SK-N-SH treated with all-trans-retinoic acid at 6 μM for 48 hours (cell line): ENCODE results near the gene CHCHD6.

Experiments used
- BACH2 ChIP-seq: fragments of 250-450 bp; sonication (Bioruptor Pico); IDR thresholded peaks from 2 replicates; pipeline ENCODE4 v1.9.0; 2021; ENCODE audit warnings: mild to moderate bottlenecking, borderline replicate concordance
- CREB5 ChIP-seq: fragments of 250-450 bp; sonication (Bioruptor Pico); IDR thresholded peaks from 2 replicates; pipeline ENCODE4 v1.5.1; 2020; ENCODE audit warnings: low read depth, mild to moderate bottlenecking, moderate library complexity
- CSDC2 ChIP-seq: fragments of 250-450 bp; sonication (Bioruptor Pico); IDR thresholded peaks from 2 replicates; pipeline ENCODE4 v1.5.0; 2020; ENCODE audit warnings: mild to moderate bottlenecking, moderate library complexity
- CSRNP3 ChIP-seq: fragments of 250-450 bp; sonication (Bioruptor Pico); IDR thresholded peaks from 2 replicates; pipeline ENCODE4 v1.5.1; 2021; ENCODE audit warnings: mild to moderate bottlenecking, moderate library complexity
- ESRRG ChIP-seq: fragments of 250-450 bp; sonication (Bioruptor Pico); IDR thresholded peaks from 2 replicates; pipeline ENCODE4 v1.6.1; 2021; ENCODE audit warnings: mild to moderate bottlenecking
- PATZ1 ChIP-seq: fragments of 250-450 bp; sonication (Bioruptor Pico); IDR thresholded peaks from 2 replicates; pipeline ENCODE4 v1.8.0; 2020; ENCODE audit warnings: mild to moderate bottlenecking, moderate library complexity, borderline replicate concordance
- ZFP3 ChIP-seq: fragments of 250-450 bp; sonication (Bioruptor Pico); IDR thresholded peaks from 2 replicates; pipeline ENCODE4 v1.5.0; 2020; ENCODE audit warnings: mild to moderate bottlenecking, moderate library complexity
- ZNF565 ChIP-seq: fragments of 450-650 bp; formaldehyde crosslinking; conservative IDR thresholded peaks from 2 replicates; pipeline ENCODE4 v1.5.0; 2020; ENCODE audit warnings: low read depth, mild to moderate bottlenecking, moderate library complexity
- ZNF8 ChIP-seq: fragments of 450-650 bp; formaldehyde crosslinking; IDR thresholded peaks from 2 replicates; pipeline ENCODE4 v1.5.0; 2020; ENCODE audit warnings: mild to moderate bottlenecking, moderate library complexity

GRCh38 chr3:126680667-126681055, 23.4 kb upstream of the CHCHD6 start:
- TF ChIP-seq BACH2 (CRISPR knock-in tag) (no peak), ZFP3 (CRISPR knock-in tag) (no peak), PATZ1 (CRISPR knock-in tag) (no peak), ZNF8 (CRISPR knock-in tag) (no peak), ESRRG (CRISPR knock-in tag) (no peak), CSRNP3 (CRISPR knock-in tag) (no peak), CSDC2 (CRISPR knock-in tag) (no peak), CREB5 (CRISPR knock-in tag) (no peak), ZNF565 (no peak)
